Fibroblast of mammary gland (primary cell): ENCODE results near the gene LRBA.

Source experiments
- DNase-seq: peaks from one replicate; pipeline ENCODE4 v3.0.0-alpha.2; 2010; ENCODE audit warnings: low read depth
- H3K4me3 ChIP-seq: 2 replicates; pipeline ENCODE4 v1.5.1; 2011; ENCODE audit warnings: low read depth, mild to moderate bottlenecking, low read length, moderate library complexity; ENCODE audit not compliant: control insufficient read depth
- CTCF ChIP-seq: conservative IDR thresholded peaks from 2 replicates; pipeline ENCODE4 v1.5.1; 2011; ENCODE audit warnings: low read depth, low read length, inconsistent platforms; ENCODE audit not compliant: control insufficient read depth, insufficient read depth

The LRBA gene

DNA sequence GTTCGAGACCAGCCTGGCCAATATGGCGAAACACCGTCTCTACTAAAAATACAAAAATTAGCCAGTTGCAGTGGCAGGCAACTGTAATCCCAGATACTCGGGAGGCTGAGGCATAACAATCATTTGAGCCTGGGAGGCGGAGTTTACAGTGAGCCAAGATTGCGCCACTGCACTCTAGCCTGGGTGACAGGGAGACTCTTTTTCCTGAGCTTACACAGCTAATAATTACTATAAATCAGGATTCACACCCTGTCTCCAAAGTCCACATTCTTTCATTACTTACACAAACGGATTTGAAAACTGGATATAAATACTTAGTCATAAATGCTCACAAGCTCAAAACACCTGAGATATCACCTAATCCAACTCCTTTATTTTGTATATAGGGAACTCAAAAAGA lies 151.6 kb downstream of the LRBA start:
- TF ChIP-seq CTCF, result no peak
- no peak overlapping the region for H3K4me3 ChIP-seq
- no peak for DNase-seq

- no peak for TF ChIP-seq CTCF
- no peak for DNase-seq
- H3K4me3 ChIP-seq, result no peak overlapping the region
Observed at GRCh38 chr4:150862829-150863228, 152.3 kb downstream of the LRBA start.

DNA sequence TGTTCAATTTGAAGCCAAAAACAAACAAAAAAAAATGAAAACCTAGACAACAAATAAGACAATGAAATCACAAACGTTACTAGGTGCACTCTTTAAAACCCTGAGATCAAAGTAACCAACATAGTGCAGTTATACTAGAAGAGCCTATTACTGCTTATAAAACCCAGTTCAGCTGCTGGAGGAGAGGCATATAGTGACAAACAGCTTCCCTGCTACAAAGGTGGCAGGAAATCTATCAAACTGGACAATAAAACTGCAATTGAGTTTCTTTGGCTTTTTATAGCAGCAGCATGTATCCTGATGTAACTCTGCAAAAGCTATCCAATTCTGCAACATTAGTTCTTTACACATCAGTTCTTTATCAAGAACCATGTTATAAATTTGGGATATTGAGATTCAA lies 155.6 kb downstream of the LRBA start:
- DNase-seq, result no peak
- TF ChIP-seq CTCF, result no peak

GRCh38 chr4:150855981-150856510 lies 159.0 kb downstream of the LRBA start:
- H3K4me3 ChIP-seq, result no peak overlapping the region
- no peak for DNase-seq
- TF ChIP-seq CTCF, result no peak

More for the DNA sequence above, 155.6 kb downstream of the LRBA start:
- H3K4me3 ChIP-seq, result no peak overlapping the region

GRCh38 chr4:150854600-150854999 lies 160.5 kb downstream of the LRBA start:
- H3K4me3 ChIP-seq, result no peak overlapping the region
- no peak for TF ChIP-seq CTCF
- DNase-seq, result no peak

- H3K4me3 ChIP-seq, result no peak overlapping the region
- TF ChIP-seq CTCF, result no peak
- no peak for DNase-seq
Observed at GRCh38 chr4:150853882-150854281, 161.2 kb downstream of the LRBA start.

DNA sequence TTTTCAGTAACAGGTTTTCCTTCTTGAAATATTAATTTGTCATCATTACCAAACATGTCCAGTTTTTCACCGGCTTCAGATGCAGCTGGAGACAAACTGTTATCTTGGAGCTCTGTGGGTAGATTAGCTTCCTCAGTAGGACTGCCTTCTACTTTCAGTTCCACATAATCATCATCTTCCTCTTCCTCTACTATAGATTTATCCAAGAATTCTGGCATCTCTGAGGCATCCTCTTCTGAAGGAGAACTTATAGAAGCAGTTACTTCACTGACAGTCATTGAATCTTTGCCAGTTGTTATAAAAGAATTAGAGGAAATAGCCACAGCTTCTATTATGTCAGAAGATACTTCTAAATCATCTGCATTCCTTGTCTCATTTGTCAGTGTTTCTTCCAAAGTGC lies 162.9 kb downstream of the LRBA start:
- no peak overlapping the region for H3K4me3 ChIP-seq
- no peak for TF ChIP-seq CTCF
- DNase-seq, result no peak
